NB4 (cell line): ENCODE data around the gene CACNA1A.

Experiments used
- DNase-seq: peaks from one replicate; pipeline ENCODE4 v3.0.0; 2010; ENCODE audit warnings: low read depth
- H3K4me3 ChIP-seq: one replicate; pipeline ENCODE4 v1.5.1; 2011; ENCODE audit warnings: mild to moderate bottlenecking, low read depth, low read length, moderate library complexity
- MYC ChIP-seq: IDR thresholded peaks from 2 replicates; pipeline ENCODE4 v1.6.1; 2011; ENCODE audit warnings: low read depth, low read length
- POLR2A ChIP-seq: IDR thresholded peaks from 2 replicates; pipeline ENCODE4 v1.6.1; 2011; ENCODE audit warnings: mild to moderate bottlenecking; ENCODE audit not compliant: insufficient read length; ENCODE audit errors: extremely low read depth
- TF ChIP-seq, protein P1 (sequence below): IDR thresholded peaks from one replicate; pipeline ENCODE4 v1.5.1; 2012; ENCODE audit warnings: low read depth, low read length
- TF ChIP-seq, protein P2 (sequence below): IDR thresholded peaks from 2 replicates; pipeline ENCODE4 v1.6.1; 2011; ENCODE audit warnings: low read depth, low read length

CACNA1A gene

DNA sequence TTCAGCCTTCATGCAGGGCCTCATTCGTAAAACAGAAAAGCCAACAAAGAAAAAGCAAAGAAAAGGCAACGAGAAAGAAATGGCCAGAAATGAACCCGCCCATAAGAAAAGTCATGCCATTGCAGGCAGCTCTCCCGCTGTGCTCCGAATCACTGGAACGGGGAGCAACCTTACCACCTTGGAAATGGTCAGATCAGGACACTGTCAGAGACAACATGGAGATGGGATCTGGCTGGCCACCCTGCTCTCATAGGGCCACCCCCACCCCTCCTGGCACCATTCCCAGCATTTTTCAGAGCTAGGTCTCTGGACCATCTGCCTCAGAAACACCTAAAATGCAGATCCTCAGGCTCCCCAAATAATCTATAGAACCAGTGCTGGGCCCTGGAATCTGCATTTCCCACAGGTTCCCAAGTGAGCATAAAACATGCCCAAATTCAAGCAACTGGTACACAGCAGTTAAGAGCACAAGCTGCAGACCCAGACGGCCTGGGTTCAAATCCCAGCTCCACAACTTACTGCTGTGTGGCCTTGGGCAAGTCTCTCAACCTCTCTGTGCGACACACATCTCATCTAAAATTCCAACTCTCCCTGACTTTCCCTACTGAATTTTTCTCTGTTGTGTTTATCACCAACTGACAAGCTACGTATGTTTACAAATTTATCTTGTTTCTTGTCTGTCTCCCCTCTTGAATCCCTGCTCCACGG is 204.5 kb downstream of the CACNA1A start:
- no peak for DNase-seq
- no peak overlapping the region for H3K4me3 ChIP-seq
- no peak for TF ChIP-seq POLR2A
- TF ChIP-seq, protein P1, sequence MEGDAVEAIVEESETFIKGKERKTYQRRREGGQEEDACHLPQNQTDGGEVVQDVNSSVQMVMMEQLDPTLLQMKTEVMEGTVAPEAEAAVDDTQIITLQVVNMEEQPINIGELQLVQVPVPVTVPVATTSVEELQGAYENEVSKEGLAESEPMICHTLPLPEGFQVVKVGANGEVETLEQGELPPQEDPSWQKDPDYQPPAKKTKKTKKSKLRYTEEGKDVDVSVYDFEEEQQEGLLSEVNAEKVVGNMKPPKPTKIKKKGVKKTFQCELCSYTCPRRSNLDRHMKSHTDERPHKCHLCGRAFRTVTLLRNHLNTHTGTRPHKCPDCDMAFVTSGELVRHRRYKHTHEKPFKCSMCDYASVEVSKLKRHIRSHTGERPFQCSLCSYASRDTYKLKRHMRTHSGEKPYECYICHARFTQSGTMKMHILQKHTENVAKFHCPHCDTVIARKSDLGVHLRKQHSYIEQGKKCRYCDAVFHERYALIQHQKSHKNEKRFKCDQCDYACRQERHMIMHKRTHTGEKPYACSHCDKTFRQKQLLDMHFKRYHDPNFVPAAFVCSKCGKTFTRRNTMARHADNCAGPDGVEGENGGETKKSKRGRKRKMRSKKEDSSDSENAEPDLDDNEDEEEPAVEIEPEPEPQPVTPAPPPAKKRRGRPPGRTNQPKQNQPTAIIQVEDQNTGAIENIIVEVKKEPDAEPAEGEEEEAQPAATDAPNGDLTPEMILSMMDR, result no peak
- TF ChIP-seq, protein P2, sequence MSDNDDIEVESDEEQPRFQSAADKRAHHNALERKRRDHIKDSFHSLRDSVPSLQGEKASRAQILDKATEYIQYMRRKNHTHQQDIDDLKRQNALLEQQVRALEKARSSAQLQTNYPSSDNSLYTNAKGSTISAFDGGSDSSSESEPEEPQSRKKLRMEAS, result no peak
- no peak for TF ChIP-seq MYC

DNA sequence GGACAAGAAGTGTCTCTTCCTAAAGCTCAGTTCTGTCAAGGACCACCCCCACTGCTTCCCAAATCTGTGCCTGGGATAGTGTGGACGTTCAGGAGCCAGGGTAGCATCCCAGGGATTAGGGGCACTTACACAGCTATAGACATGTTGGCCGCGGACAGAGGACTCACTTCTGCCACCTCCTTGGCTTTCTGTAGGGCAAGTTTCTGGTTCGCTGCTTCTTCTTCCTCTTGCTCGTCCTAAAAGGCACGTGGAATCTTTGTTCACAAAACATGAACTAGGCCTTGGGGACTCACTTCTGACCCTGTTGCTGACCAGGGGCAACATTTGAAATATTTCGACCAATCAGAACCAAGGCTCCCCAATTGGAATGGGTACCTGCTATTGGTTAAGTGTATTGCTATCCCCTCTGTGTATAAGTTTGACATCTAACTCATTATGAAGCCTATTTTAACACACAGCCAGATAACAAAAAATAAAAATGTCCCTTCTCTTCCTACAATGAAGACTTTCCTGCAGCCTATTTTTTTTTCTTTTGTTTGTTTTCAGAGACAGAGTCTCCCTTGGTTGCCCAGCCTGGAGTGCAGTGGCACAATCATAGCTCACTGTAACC is 205.8 kb downstream of the CACNA1A start:
- no peak for TF ChIP-seq POLR2A
- TF ChIP-seq, protein P1, result no peak
- TF ChIP-seq, protein P2, result no peak
- no peak for TF ChIP-seq MYC
- no peak for DNase-seq
- no peak overlapping the region for H3K4me3 ChIP-seq

DNA sequence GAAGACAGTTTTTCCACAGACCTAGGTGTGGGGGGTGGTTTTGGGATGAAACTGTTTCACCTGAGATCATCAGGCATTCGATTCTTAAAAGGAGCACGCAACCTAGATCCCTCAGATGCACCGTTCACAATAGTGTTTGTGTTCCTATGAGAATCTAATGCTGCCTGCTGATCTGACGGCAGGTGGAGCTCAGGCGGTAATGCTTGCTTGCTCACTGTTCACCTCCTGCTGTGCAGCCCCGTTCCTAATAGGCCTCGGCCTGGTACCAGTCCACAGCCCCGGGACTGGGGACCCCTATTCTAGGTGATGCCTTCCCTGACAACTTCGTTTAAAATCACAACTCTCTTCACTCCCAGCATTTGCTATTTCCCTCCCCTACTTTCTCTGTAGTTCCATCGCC is 206.4 kb downstream of the CACNA1A start:
- no peak for TF ChIP-seq MYC
- no peak for TF ChIP-seq POLR2A
- TF ChIP-seq, protein P1, result no peak
- TF ChIP-seq, protein P2, result no peak
- DNase-seq, result no peak
- no peak overlapping the region for H3K4me3 ChIP-seq

DNA sequence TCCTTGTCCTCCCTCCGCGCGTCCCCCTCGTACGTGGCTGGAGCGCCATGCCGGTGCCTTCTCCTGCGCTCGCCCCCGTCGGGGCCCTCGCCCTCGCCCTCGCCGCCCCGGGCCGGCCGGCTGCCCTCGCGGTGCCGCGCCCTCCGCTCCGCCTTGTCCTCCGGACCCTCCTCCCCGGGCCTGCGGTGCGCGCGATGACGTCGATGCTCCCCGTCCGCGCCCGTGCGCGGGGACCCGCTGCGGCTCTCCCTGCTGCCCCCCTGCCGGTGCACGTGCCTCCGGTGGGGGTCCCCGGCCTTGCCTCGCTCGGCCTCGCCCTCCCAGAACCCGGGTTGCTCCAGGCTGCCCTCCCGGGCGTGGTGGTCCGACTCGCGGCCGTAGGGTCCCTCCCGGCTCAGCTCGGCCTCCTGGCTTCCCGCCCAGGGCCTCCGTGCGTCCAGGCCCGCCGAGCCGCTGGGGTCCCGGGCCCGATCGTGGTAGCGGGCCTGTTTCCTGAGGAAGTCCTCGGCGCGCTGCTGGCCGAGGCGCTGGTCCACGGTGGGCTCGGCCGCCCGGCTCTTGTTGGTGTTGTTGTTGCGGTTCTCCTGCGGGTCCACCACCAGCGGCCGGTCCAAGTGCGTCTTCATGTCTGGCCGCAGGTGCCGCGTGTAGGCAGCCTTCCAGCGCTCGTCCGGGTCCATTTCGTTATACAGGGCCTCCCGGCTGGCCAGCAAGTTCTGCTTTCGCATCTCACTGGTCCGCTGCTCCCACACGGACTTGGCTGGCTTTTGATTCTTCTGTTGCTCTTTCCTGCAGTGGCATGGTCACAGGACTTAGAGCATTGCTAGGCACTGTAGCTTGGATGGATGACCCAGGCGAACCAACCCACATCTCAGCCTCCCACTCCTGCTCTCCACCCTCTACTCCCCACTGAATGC is 207.5 kb downstream of the CACNA1A start:
- no peak for DNase-seq
- TF ChIP-seq POLR2A (no peak), MYC (no peak)
- TF ChIP-seq, protein P2, result no peak
- TF ChIP-seq, protein P1, result no peak
- no peak overlapping the region for H3K4me3 ChIP-seq

DNA sequence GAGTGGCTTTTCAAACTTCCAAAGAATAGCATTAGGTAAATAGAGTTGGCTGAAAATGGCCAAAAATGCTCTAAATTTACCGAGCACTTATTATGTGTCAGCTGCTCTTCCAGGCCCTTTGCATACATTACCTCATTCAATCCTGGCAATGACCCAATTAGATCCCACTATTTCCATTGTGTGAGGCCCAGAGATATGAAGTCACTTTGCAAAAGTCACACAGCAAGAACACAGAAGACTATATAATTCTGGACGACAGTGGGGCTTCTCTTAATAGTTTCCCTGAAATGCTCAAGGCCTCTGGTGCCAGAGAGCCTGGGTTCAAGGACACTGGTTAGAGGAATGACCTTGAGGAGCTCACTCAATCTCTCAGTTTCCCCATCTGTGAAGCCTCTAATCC is 209.3 kb downstream of the CACNA1A start:
- no peak for DNase-seq
- no peak overlapping the region for H3K4me3 ChIP-seq
- TF ChIP-seq MYC, result no peak
- TF ChIP-seq, protein P2, result no peak
- no peak for TF ChIP-seq POLR2A
- TF ChIP-seq, protein P1, result no peak
